DOHH2 (cell line): ENCODE results near the gene TMEM141.

Experiments
- H3F3A ChIP-seq: fragments of 200-600 bp; sonication (generic), shearing (Covaris generic); 2 replicates; pipeline ENCODE4 v1.6.0; 2016; ENCODE audit warnings: antibody characterized with exemption, mild to moderate bottlenecking; ENCODE audit not compliant: control insufficient read depth, insufficient read depth
- H3K27ac ChIP-seq: fragments of 200-600 bp; sonication (generic); 2 replicates; pipeline ENCODE4 v1.5.1; 2014; ENCODE audit warnings: low read depth, mild to moderate bottlenecking, low read length, moderate library complexity
- H3K27me3 ChIP-seq: fragments of 200-600 bp; sonication (generic); 2 replicates; pipeline ENCODE4 v1.6.1; 2014; ENCODE audit warnings: mild to moderate bottlenecking, low read length, mixed read lengths; ENCODE audit not compliant: control insufficient read depth
- H3K36me3 ChIP-seq: fragments of 200-600 bp; sonication (generic); 2 replicates; pipeline ENCODE4 v1.6.1; 2014; ENCODE audit warnings: mild to moderate bottlenecking, low read length, moderate library complexity, mixed read lengths; ENCODE audit not compliant: control insufficient read depth
- H3K4me1 ChIP-seq: fragments of 200-600 bp; sonication (generic); 2 replicates; pipeline ENCODE4 v1.6.1; 2014; ENCODE audit warnings: mild to moderate bottlenecking, low read length, mixed read lengths; ENCODE audit not compliant: control insufficient read depth
- H3K4me2 ChIP-seq: fragments of 200-600 bp; sonication (generic); 2 replicates; pipeline ENCODE4 v1.6.0; 2014; ENCODE audit warnings: mild to moderate bottlenecking, low read length, moderate library complexity
- H3K4me3 ChIP-seq: fragments of 200-600 bp; sonication (generic); 2 replicates; pipeline ENCODE4 v1.5.1; 2014; ENCODE audit warnings: mild to moderate bottlenecking, low read length, mixed read lengths
- H3K79me2 ChIP-seq: fragments of 200-600 bp; sonication (generic); 2 replicates; pipeline ENCODE4 v1.6.1; 2014; ENCODE audit warnings: mild to moderate bottlenecking, low read length, mixed read lengths; ENCODE audit not compliant: control insufficient read depth
- H3K9me2 ChIP-seq: fragments of 200-600 bp; sonication (generic); replicated peaks from 2 replicates; pipeline ENCODE4 v1.6.1; 2014; ENCODE audit warnings: mild to moderate bottlenecking, low read length, mixed read lengths; ENCODE audit not compliant: control insufficient read depth
- H3K9me3 ChIP-seq: fragments of 200-600 bp; sonication (generic); 2 replicates; pipeline ENCODE4 v1.6.1; 2014; ENCODE audit warnings: antibody characterized with exemption, low read length, mixed read lengths; ENCODE audit not compliant: control insufficient read depth, insufficient read depth
- H4K20me1 ChIP-seq: fragments of 200-600 bp; sonication (generic); 2 replicates; pipeline ENCODE4 v1.6.0; 2014; ENCODE audit warnings: low read depth, mild to moderate bottlenecking, antibody characterized with exemption, low read length, moderate library complexity; ENCODE audit not compliant: control insufficient read depth, insufficient read depth
- EZH2phosphoT487 ChIP-seq: fragments of 200-600 bp; sonication (generic); IDR thresholded peaks from 2 replicates; pipeline ENCODE4 v1.6.1; 2017; ENCODE audit warnings: borderline replicate concordance, mild to moderate bottlenecking, antibody characterized with exemption, low read length, moderate library complexity, mixed read lengths
- TF ChIP-seq, protein P1 (sequence below): fragments of 200-600 bp; sonication (generic); IDR thresholded peaks from one replicate; pipeline ENCODE4 v1.5.1; 2014; ENCODE audit warnings: antibody characterized with exemption, mild to moderate bottlenecking, low read depth, low read length; ENCODE audit not compliant: poor library complexity, severe bottlenecking

TMEM141 gene

DNA sequence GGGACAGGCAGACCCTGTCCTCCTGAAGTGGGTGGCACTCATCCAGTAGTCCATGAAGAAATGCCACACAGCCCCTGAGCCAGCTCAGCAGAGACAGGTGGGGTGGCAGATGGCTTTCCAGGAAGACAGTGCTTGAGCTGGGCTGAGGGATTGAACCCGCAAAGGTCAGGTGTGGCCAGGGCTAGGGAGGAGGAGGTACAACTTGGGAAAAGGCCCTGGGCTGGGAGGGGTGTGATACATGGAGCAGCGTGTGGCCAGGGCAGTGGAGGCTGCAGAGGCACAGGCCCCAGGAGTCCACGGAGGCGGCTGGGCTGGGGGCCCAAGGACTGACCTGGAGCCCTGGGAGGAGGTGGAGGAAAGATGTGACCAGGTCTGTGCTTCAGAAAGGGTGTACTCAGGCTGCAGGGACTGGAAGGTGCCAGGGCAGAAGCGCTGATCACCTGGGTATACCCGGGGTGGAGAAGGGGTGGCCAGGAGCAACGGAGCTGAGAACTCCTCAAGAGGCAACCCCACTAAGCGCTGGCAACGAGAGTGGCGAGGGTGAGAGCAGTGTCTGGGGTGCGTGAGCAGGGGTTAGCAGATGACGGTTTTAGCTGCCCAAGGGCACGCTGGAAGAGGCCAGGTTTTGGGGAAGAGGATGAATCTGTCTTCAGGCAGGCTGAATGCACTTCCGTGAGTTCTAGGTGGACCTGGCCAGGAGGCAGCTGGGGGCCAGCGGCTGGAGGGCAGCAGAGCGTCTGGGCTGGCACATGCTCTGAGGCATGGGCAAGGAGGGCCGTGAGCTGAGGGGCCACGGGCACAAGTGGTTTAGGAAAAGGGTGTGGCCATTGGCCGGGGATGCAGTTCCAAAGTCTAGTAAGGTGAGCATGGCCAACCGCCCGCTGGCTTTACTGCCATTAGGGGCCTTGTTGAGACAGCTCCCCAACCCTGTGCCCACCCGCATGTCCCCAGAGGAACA lies 12.7 kb downstream of the TMEM141 start:
- Histone ChIP-seq H3K9me2 (no peaks in the 10 kb centered on the region), H3K9me3 (no peaks in the 10 kb centered on the region), H3K79me2 (peaks cover 22% of the 10 kb centered on the region), H3K27me3 (peaks cover 23% of the 10 kb centered on the region), H3K27ac (no peak overlapping the region), H3K4me3 (no peak overlapping the region), H3K4me1 (peaks cover 38% of the 10 kb centered on the region), H3K4me2 (no peak overlapping the region), H3F3A (0 out of 2 replicates have a peak, but pooled peaks cover 7% of the 10 kb centered on the region), H3K36me3 (peaks cover 24% of the 10 kb centered on the region), H4K20me1 (no peaks in the 10 kb centered on the region; the same call in 1 of the 2 replicates)
- TF ChIP-seq, protein P1, sequence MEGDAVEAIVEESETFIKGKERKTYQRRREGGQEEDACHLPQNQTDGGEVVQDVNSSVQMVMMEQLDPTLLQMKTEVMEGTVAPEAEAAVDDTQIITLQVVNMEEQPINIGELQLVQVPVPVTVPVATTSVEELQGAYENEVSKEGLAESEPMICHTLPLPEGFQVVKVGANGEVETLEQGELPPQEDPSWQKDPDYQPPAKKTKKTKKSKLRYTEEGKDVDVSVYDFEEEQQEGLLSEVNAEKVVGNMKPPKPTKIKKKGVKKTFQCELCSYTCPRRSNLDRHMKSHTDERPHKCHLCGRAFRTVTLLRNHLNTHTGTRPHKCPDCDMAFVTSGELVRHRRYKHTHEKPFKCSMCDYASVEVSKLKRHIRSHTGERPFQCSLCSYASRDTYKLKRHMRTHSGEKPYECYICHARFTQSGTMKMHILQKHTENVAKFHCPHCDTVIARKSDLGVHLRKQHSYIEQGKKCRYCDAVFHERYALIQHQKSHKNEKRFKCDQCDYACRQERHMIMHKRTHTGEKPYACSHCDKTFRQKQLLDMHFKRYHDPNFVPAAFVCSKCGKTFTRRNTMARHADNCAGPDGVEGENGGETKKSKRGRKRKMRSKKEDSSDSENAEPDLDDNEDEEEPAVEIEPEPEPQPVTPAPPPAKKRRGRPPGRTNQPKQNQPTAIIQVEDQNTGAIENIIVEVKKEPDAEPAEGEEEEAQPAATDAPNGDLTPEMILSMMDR = no peak
- no peak for TF ChIP-seq EZH2phosphoT487

DNA sequence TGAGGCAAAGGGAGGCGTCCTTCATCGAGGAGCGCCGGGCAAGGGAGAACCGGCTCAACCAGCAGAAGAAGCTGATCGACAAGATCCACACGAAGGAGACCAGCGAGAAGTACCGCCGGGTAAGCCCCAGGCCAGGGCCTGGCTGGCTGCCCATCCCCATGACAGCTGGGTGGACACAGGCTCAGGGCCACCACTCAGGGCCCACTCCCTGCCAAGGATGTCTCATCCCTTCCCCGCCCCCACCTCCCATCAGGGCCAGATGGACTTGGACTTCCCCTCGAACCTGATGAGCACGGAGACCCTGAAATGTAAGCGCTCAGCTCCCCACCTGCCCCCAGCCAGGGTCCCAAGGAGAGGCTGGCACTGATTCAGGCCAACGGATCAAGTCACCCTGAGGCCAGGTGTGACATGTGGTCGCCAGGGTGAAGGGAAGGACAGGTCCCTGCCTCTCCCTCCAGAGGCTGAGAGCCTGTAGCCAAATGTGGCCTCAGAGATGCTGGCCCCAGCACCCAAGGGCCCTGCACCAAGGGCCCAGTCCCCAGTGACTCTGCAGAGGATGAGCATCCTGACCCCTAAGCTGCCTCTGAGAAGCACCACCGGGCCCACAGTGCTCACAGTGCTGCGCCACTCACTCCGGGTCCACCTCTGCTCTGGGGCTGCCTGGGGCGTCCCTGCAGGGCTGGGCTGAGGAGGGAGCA lies 13.5 kb downstream of the TMEM141 start:
- Histone ChIP-seq H3K79me2 (peaks cover 30% of the 10 kb centered on the region), H3K36me3 (peaks cover 32% of the 10 kb centered on the region), H3K27ac (no peak overlapping the region), H3K4me1 (peaks cover 40% of the 10 kb centered on the region), H3K9me3 (no peaks in the 10 kb centered on the region), H3K9me2 (no peaks in the 10 kb centered on the region), H3F3A (0 out of 2 replicates have a peak, but pooled peaks cover 7% of the 10 kb centered on the region), H3K4me2 (no peak overlapping the region), H3K4me3 (no peak overlapping the region), H4K20me1 (peaks cover 6% of the 10 kb centered on the region), H3K27me3 (peaks cover 15% of the 10 kb centered on the region)
- TF ChIP-seq, protein P1 = no peak
- TF ChIP-seq EZH2phosphoT487 = no peak

DNA sequence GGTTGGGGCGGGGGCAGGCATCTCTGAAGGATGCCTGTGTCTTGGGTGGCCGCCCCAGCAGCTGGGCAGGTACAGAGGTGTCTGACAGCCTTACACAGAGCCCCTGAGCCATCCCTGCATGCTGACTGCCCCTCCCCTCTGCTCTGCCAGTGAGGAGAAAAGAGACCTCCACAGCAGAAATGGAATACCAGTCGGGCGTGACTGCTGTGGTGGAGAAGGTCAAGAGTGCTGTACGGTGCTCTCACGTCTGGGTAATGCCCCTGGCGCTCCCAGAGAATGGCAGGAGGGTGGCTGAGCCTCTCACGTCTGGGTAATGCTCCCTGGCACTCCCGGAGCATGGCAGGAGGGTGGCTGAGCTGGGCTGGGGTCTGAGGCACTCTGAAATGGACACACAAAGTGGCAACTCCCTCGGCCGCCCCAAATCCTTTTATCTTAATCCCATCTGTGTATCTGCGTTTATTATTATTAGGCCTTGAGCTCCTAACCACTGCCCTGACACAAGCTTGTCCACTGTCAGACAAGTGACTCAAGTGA lies 14.1 kb downstream of the TMEM141 start:
- peaks cover 38% of the 10 kb centered on the region for H3K36me3 ChIP-seq
- H3K9me2 ChIP-seq = no peaks in the 10 kb centered on the region
- TF ChIP-seq, protein P1 = no peak
- TF ChIP-seq EZH2phosphoT487 = no peak
- no peak overlapping the region for H3K4me3 ChIP-seq
- H3F3A ChIP-seq = 0 out of 2 replicates have a peak, but pooled peaks cover 6% of the 10 kb centered on the region
- peaks cover 41% of the 10 kb centered on the region for H3K4me1 ChIP-seq
- no peaks in the 10 kb centered on the region for H3K9me3 ChIP-seq
- H3K27ac ChIP-seq = no peak overlapping the region
- peaks cover 13% of the 10 kb centered on the region for H3K27me3 ChIP-seq
- peaks cover 37% of the 10 kb centered on the region for H3K79me2 ChIP-seq
- H4K20me1 ChIP-seq = peaks cover 8% of the 10 kb centered on the region
- H3K4me2 ChIP-seq = no peak overlapping the region
